Ovary (tissue), 3 donors: Measurements from ENCODE around the gene SLC26A11.

Source experiments
- POLR2A ChIP-seq: fragments of 450-650 bp; IDR thresholded peaks from one replicate; pipeline ENCODE4 v1.6.1; 2017; ENCODE audit warnings: antibody characterized with exemption, mild to moderate bottlenecking, moderate library complexity
- TF ChIP-seq, protein P1 (sequence below), 3 donors: fragments of 450-650 bp in 2 of 3; fragments of 200-600 bp in 1 of 3; IDR thresholded peaks; one replicate each; pipeline versions ENCODE4 v1.5.1 to v1.8.0; 2016 to 2022; ENCODE audit warnings: antibody characterized with exemption in 3 of 3, mild to moderate bottlenecking in 1 of 3
- donor health status: DM: no; HTN: no; CAD: no.

DNA sequence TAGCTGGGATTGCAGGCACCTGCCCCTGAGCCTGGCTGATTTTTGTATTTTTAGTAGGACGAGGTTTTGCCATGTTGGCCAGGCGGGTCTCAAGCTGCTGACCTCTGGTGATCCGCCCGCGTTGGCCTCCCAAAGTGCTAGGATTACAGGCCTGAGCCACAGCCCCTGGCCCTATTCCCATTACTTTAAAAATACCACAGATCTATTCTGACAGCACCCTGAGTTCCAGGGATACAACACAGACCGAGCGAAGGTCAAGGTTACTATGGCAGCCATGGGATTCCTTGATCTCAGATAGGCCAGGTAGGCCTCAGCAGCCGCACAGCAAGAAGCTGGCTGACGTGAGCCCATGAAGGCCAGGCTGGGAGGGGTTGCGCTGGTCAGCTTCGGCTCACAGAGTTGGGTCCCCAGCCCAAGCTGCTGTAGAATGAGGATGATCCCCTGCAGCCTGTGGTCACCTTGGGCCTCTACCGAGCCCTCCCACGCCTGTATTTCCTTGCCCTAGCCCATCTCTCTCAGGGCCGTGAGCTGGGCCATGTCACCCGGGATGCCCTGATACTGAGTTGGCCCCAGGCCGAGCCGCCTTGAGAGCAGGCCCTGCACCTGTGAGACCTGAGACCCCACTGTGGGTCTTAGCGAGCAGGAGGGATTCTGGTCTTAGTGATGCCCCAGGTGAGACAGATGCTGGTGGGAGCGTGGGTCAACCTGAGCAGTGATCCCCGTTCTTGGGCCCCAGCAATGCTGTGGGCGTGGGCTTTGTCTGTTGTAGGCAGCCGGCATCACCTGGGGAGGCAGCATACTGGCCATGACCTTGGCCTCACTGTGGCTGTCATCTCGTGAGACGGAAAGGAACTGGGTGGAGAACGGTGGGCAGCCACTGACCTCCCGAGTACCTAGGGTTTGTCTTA is 23.6 kb downstream of the SLC26A11 start:
- TF ChIP-seq, protein P1, sequence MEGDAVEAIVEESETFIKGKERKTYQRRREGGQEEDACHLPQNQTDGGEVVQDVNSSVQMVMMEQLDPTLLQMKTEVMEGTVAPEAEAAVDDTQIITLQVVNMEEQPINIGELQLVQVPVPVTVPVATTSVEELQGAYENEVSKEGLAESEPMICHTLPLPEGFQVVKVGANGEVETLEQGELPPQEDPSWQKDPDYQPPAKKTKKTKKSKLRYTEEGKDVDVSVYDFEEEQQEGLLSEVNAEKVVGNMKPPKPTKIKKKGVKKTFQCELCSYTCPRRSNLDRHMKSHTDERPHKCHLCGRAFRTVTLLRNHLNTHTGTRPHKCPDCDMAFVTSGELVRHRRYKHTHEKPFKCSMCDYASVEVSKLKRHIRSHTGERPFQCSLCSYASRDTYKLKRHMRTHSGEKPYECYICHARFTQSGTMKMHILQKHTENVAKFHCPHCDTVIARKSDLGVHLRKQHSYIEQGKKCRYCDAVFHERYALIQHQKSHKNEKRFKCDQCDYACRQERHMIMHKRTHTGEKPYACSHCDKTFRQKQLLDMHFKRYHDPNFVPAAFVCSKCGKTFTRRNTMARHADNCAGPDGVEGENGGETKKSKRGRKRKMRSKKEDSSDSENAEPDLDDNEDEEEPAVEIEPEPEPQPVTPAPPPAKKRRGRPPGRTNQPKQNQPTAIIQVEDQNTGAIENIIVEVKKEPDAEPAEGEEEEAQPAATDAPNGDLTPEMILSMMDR (IDR thresholded peaks at IDR 0.05): no peak
- TF ChIP-seq POLR2A: no peak
